ENCODE data around the gene ARRDC4.
"Not testable (repeated sequence)": the region's sequence is repeated elsewhere in the genome, so short reads cannot be mapped to it uniquely, and the experiment has no call there.

Gene ARRDC4

GRCh38 chr15:97981758-97982157, 21.3 kb downstream of the ARRDC4 start:
- Mint-ChIP-seq H3K36me3 (ENCODE audit: low read depth) (peaks cover 9% of the 10 kb centered on the region), H3K4me3 (no peak overlapping the region), H3K27me3 (ENCODE audit: low read depth, poor library complexity) (peaks cover 10% of the 10 kb centered on the region), H3K27ac (no peak overlapping the region), H3K9me3 (peaks cover 12% of the 10 kb centered on the region), H3K4me1 (peaks cover 20% of the 10 kb centered on the region)
- TF ChIP-seq CTCF (IDR thresholded peaks at IDR 0.05), result no peak
- DNase-seq, result no peak

- Mint-ChIP-seq H3K4me3 (no peak overlapping the region), H3K27ac (no peak overlapping the region), H3K9me3 (peaks cover 25% of the 10 kb centered on the region), H3K27me3 (ENCODE audit: low read depth, poor library complexity) (peaks cover 10% of the 10 kb centered on the region), H3K36me3 (ENCODE audit: low read depth) (peaks cover 14% of the 10 kb centered on the region), H3K4me1 (peaks cover 10% of the 10 kb centered on the region)
- no peak for TF ChIP-seq CTCF (IDR thresholded peaks at IDR 0.05)
- no peak for DNase-seq
These were observed 23.7 kb downstream of the ARRDC4 start for GRCh38 chr15:97984157-97984556.

- not testable (repeated sequence) for DNase-seq; H3K4me3 Mint-ChIP-seq; H3K4me1 Mint-ChIP-seq; H3K27me3 Mint-ChIP-seq (ENCODE audit: low read depth, poor library complexity)
- peaks cover 25% of the 10 kb centered on the region for H3K9me3 Mint-ChIP-seq
- peak overlapping the region; percentile 61 for H3K27ac Mint-ChIP-seq
- peaks cover 14% of the 10 kb centered on the region for H3K36me3 Mint-ChIP-seq (ENCODE audit: low read depth)
These were observed 25.5 kb downstream of the ARRDC4 start for GRCh38 chr15:97985979-97986378.

- Mint-ChIP-seq H3K36me3 (ENCODE audit: low read depth) (peaks cover 14% of the 10 kb centered on the region), H3K9me3 (peaks cover 25% of the 10 kb centered on the region), H3K27me3 (ENCODE audit: low read depth, poor library complexity) (peaks cover 7% of the 10 kb centered on the region), H3K4me3 (no peak overlapping the region), H3K4me1 (peaks cover 5% of the 10 kb centered on the region), H3K27ac (no peak overlapping the region)
- TF ChIP-seq CTCF (IDR thresholded peaks at IDR 0.05), result no peak
- no peak for DNase-seq
These were observed 26.3 kb downstream of the ARRDC4 start for GRCh38 chr15:97986781-97987180.

- Mint-ChIP-seq H3K36me3 (ENCODE audit: low read depth) (peaks cover 14% of the 10 kb centered on the region), H3K4me1 (peaks cover 5% of the 10 kb centered on the region), H3K9me3 (peaks cover 25% of the 10 kb centered on the region), H3K27me3 (ENCODE audit: low read depth, poor library complexity) (peaks cover 4% of the 10 kb centered on the region), H3K4me3 (no peak overlapping the region), H3K27ac (no peak overlapping the region)
- no peak for DNase-seq
- TF ChIP-seq CTCF (IDR thresholded peaks at IDR 0.05), result no peak
These were observed 28.8 kb downstream of the ARRDC4 start for GRCh38 chr15:97989299-97989698.

- no peaks in the 10 kb centered on the region for H3K27me3 Mint-ChIP-seq (ENCODE audit: low read depth, poor library complexity)
- H3K9me3 Mint-ChIP-seq, result peaks cover 16% of the 10 kb centered on the region
- no peak for DNase-seq
- H3K36me3 Mint-ChIP-seq (ENCODE audit: low read depth), result peaks cover 4% of the 10 kb centered on the region
- H3K4me1 Mint-ChIP-seq, result peaks cover 17% of the 10 kb centered on the region
- no peak overlapping the region for H3K27ac Mint-ChIP-seq
- TF ChIP-seq CTCF (IDR thresholded peaks at IDR 0.05), result no peak
- no peak overlapping the region for H3K4me3 Mint-ChIP-seq
These were observed 31.6 kb downstream of the ARRDC4 start for GRCh38 chr15:97991972-97992541.
